ENCODE measurements around the gene MRPS22.

GRCh38 chr3:139340784-139341183 is 3.0 kb upstream of the MRPS22 start:
- TF ChIP-seq POLR2A (IDR thresholded peaks at IDR 0.05) = no peak
- no peak for TF ChIP-seq CTCF (IDR thresholded peaks at IDR 0.05)
- no peak for TF ChIP-seq EP300 (IDR thresholded peaks at IDR 0.05)
